GM23248 (cell line): ENCODE measurements around the gene TSPAN3.

ENCODE experiments used
- EZH2 ChIP-seq: fragments of 200-600 bp; sonication (generic); IDR thresholded peaks from 2 replicates; pipeline ENCODE4 v1.6.1; 2018; ENCODE audit warnings: antibody characterized with exemption, mild to moderate bottlenecking; ENCODE audit not compliant: insufficient read depth, poor library complexity, severe bottlenecking
- EZH2phosphoT487 ChIP-seq: fragments of 200-600 bp; sonication (generic); IDR thresholded peaks from 2 replicates; pipeline ENCODE4 v1.6.1; 2018; ENCODE audit warnings: antibody characterized with exemption, moderate library complexity, mild to moderate bottlenecking, low read depth; ENCODE audit not compliant: insufficient read depth

DNA sequence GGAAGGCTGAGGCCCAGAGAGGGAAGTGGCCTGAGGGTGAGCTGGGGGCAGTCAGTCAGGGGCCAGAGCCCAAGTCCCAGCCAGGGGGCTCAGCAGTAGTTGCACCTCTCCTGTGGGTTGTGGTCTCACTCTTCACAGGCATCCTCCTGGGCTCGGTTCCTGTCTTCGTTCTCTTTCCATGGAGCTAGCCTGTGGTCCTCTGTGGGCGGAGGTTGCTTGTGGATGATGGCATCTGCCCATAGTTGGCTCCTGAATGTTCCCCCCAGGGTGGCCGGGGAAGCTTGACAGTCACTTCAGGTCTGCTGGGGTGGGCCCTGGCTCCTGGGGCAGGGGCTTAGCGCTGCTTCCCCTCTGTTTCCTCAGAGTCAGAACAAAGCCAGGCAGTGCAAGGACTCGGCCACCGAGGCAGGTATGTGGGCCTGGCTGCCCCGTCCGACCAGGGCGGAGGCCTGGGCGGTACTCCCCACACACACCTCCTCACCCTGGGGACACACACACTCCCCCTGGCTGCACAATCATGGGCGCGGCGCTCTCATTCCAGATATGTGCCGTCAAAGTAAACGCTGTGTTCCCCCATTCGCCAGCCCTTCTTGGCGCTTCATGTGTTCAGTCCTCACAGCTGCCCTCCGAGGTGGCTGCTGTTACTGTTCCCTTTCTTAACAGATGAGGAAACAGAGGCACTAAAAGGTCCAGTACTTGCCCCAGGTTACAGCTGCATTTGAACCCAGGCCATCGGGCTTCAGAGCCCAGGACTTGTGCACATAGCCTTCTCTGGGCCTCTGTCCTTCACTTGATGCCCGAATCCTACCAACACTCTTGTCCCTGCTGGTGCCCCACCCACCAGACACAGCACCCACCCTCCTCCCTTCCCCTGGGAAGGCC, 41.5 kb downstream of the TSPAN3 start:
- TF ChIP-seq EZH2 = no peak
- no peak for TF ChIP-seq EZH2phosphoT487
